Endothelial cell of umbilical vein (primary cell): ENCODE results near the gene VAPB. TPM values are rescaled to one million over a fixed set of nuclear protein-coding genes. Genes with fewer than 3 reads are reported as not detected.

Source experiments
- BruUV-seq: library from RNA; stranded (reverse); fragments of 400-500 nt; replicated peaks from 2 replicates; lab custom pipeline; 2021; lab: Mats Ljungman, UMichigan
- CTCF ChIA-PET: fragments of 300-600, 350-600 bp; sonication (Branson Sonifier 250); formaldehyde crosslinking; loops from one replicate; lab custom pipeline; 2021; ENCODE audit warnings: antibody characterized with exemption, inconsistent platforms; lab: Charles Lee
- POLR2A ChIA-PET: fragments of 300-600, 350-600 bp; sonication (Branson Sonifier 250); formaldehyde crosslinking; loops from one replicate; lab custom pipeline; 2021; ENCODE audit warnings: antibody characterized with exemption, inconsistent platforms; lab: Charles Lee
- DNase-seq: peaks from one replicate; pipeline ENCODE4 v3.0.0-alpha.2; 2011; ENCODE audit warnings: low read depth, low spot score
- FAIRE-seq: peaks from 2 replicates; lab custom pipeline; 2011; peaks lifted over from hg19 to GRCh38; lab: Jason Lieb, UNC
- H2AFZ ChIP-seq: 2 replicates; pipeline ENCODE4 v1.6.0; 2012; ENCODE audit warnings: low read depth, low read length, control low read depth, inconsistent platforms
- H3K27ac ChIP-seq: 2 replicates; pipeline ENCODE4 v1.5.1; 2011; ENCODE audit warnings: low read depth, mild to moderate bottlenecking, control low read depth, low read length, moderate library complexity; ENCODE audit not compliant: insufficient read depth
- H3K27me3 ChIP-seq, 2 experiments: 2 replicates each; pipeline versions ENCODE4 v1.6.0 to v1.6.1; 2011; ENCODE audit warnings: low read length in 2 of 2, mixed read lengths in 1 of 2; ENCODE audit not compliant: control insufficient read depth in 2 of 2, insufficient read depth in 2 of 2
- H3K36me3 ChIP-seq, 2 experiments: 2 replicates in 1 of 2; 3 replicates in 1 of 2; pipeline ENCODE4 v1.5.1; 2011; ENCODE audit warnings: low read length in 2 of 2, mild to moderate bottlenecking in 1 of 2, moderate library complexity in 1 of 2; ENCODE audit not compliant: control insufficient read depth in 2 of 2, insufficient read depth in 2 of 2; ENCODE audit errors: extremely low read depth in 1 of 2
- H3K4me1 ChIP-seq: 3 replicates; pipeline ENCODE4 v1.5.1; 2011; ENCODE audit warnings: mild to moderate bottlenecking, low read length; ENCODE audit not compliant: control insufficient read depth, insufficient read depth; ENCODE audit errors: extremely low read depth
- H3K4me2 ChIP-seq: 2 replicates; pipeline ENCODE4 v1.6.1; 2011; ENCODE audit warnings: low read length, control low read depth, mixed read lengths; ENCODE audit not compliant: insufficient read depth
- H3K4me3 ChIP-seq, 3 experiments: fragments of 200-600 bp in 1 of 3; sonication (generic), shearing (Covaris generic) in 1 of 3; replicated peaks in 1 of 3; 2 replicates each; pipeline ENCODE4 v1.5.1; 2011 to 2016; ENCODE audit warnings: control low read depth in 3 of 3, low read length in 3 of 3, mild to moderate bottlenecking in 2 of 3, inconsistent platforms in 1 of 3, low read depth in 1 of 3, moderate library complexity in 1 of 3; ENCODE audit not compliant: insufficient read depth in 1 of 3
- H3K79me2 ChIP-seq: 2 replicates; pipeline ENCODE4 v1.6.0; 2012; ENCODE audit warnings: low read length, inconsistent platforms; ENCODE audit not compliant: control insufficient read depth, insufficient read depth
- H3K9ac ChIP-seq: replicated peaks from 2 replicates; pipeline ENCODE3; 2011; ENCODE audit warnings: low read length, control low read depth; ENCODE audit not compliant: insufficient read depth; ENCODE audit errors: extremely low read depth
- H3K9me1 ChIP-seq: replicated peaks from 3 replicates; pipeline ENCODE4 v1.6.0; 2011; ENCODE audit warnings: mild to moderate bottlenecking, low read length; ENCODE audit not compliant: control insufficient read depth, insufficient read depth; ENCODE audit errors: extremely low read depth
- H3K9me3 ChIP-seq: replicated peaks from 2 replicates; pipeline ENCODE4 v1.5.1; 2012; ENCODE audit warnings: low read length, inconsistent platforms; ENCODE audit not compliant: control insufficient read depth, insufficient read depth
- H4K20me1 ChIP-seq: replicated peaks from 2 replicates; pipeline ENCODE3; 2011; ENCODE audit warnings: mild to moderate bottlenecking, low read length; ENCODE audit not compliant: control insufficient read depth, insufficient read depth; ENCODE audit errors: extremely low read depth
- EZH2 ChIP-seq: IDR thresholded peaks from 2 replicates; pipeline ENCODE4 v1.6.1; 2012; ENCODE audit warnings: borderline replicate concordance, low read depth, mild to moderate bottlenecking, moderate library complexity, low read length, inconsistent platforms; ENCODE audit not compliant: severe bottlenecking
- FOS ChIP-seq: IDR thresholded peaks from 2 replicates; pipeline ENCODE4 v1.6.1; 2011; ENCODE audit warnings: mild to moderate bottlenecking, low read length, moderate library complexity, borderline replicate concordance; ENCODE audit not compliant: insufficient read depth
- GATA2 ChIP-seq: IDR thresholded peaks from 2 replicates; pipeline ENCODE4 v1.7.0; 2011; ENCODE audit warnings: low read depth, mild to moderate bottlenecking, moderate library complexity, mixed read lengths, low read length; ENCODE audit not compliant: insufficient read length, insufficient read depth
- JUN ChIP-seq: IDR thresholded peaks from 2 replicates; pipeline ENCODE4 v1.6.1; 2011; ENCODE audit warnings: borderline replicate concordance, low read depth; ENCODE audit not compliant: insufficient read length, insufficient read depth
- MYC ChIP-seq: IDR thresholded peaks from one replicate; pipeline ENCODE4 v1.6.1; 2011; ENCODE audit warnings: mild to moderate bottlenecking, low read depth, low read length
- POLR2A ChIP-seq: IDR thresholded peaks from 2 replicates; pipeline ENCODE4 v1.6.1; 2012; ENCODE audit warnings: low read depth, mild to moderate bottlenecking, control low read depth, low read length
- POLR2AphosphoS5 ChIP-seq: IDR thresholded peaks from 2 replicates; pipeline ENCODE4 v1.6.1; 2012; ENCODE audit warnings: low read depth, mild to moderate bottlenecking, control low read depth, low read length, moderate library complexity; ENCODE audit not compliant: insufficient read depth
- dilution Hi-C: fragments of 300-500 bp; cut with MboI; formaldehyde crosslinking; loops from one replicate; pipeline ENCODE4 v1.15.0; 2019; ENCODE audit warnings: low sequenced_read_pairs; ENCODE audit not compliant: extremely low pct_ligation_motif_present
- intact Hi-C: fragments of 100-400 bp; cut with micrococcal nuclease; formaldehyde crosslinking; loops from one replicate; pipeline ENCODE4 v1.10.0; 2022
- polyA plus RNA-seq, 4 experiments: library from polyadenylated mRNA; depleted of rRNA in 3 of 4; stranded (reverse) in 3 of 4; unstranded in 1 of 4; fragments of >200 nt; gene quantifications; 2 replicates each; pipeline versions ENCODE4 v1.2.1 to v1.2.3, GENCODE V29; 2011 to 2012; ENCODE audit warnings: missing spikeins in 1 of 4
- total RNA-seq: library from RNA; stranded (reverse); gene quantifications from 2 replicates; pipeline ENCODE4 v1.2.3, GENCODE V29; 2021
- TF ChIP-seq, protein P1 (sequence below), 2 donors: IDR thresholded peaks; 1 replicate in 1 of 2; 2 replicates in 1 of 2; pipeline ENCODE4 v1.5.1; 2011; ENCODE audit warnings: low read length in 2 of 2, mild to moderate bottlenecking in 2 of 2, moderate library complexity in 2 of 2, control low read depth in 1 of 2, inconsistent platforms in 1 of 2, low read depth in 1 of 2; ENCODE audit not compliant: insufficient read depth in 1 of 2; ENCODE audit errors: extremely low read depth in 1 of 2
- TF ChIP-seq, protein P2 (sequence below): IDR thresholded peaks from 2 replicates; pipeline ENCODE4 v1.6.1; 2011; ENCODE audit not compliant: insufficient read depth, insufficient read length

VAPB gene
- total and polyA plus RNA-seq, 2 donors (not counting 3 experiments of a cell fraction or from before 2014, with no cell fraction given): 17.9 to 48.9 TPM

DNA sequence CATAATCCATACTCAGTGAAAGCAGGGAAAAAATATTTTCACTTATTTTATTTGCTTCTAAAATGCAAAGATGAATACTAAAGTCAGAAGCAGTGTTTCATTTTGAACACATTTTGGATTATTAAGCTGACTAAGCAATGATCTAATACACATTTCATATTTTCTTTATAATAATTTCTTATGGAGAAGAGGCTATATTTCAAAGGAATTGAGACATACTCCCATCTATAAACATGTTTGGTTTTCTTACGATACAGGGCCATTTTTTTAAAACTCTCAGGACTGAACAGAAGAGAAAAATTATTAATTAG lies 26.9 kb upstream of the VAPB start:
- BruUV-seq: no TSS peak
- H3K4me3 ChIP-seq: no peak overlapping the region
- H2AFZ ChIP-seq: no peak overlapping the region
- H3K27me3 ChIP-seq: no peaks in the 10 kb centered on the region
- intact Hi-C loops (no loop called here), dilution Hi-C loops (no loop called here)
- H3K36me3 ChIP-seq: peaks cover 7 to 9% of the 10 kb centered on the region in 2 experiments
- H3K79me2 ChIP-seq: no peaks in the 10 kb centered on the region
- DNase-seq (no peak), FAIRE-seq (no peak)
- H4K20me1 ChIP-seq: no peaks in the 10 kb centered on the region
- TF ChIP-seq EZH2 (no peak), POLR2AphosphoS5 (no peak), MYC (no peak), POLR2A (no peak), GATA2 (no peak), JUN (no peak), FOS (no peak)
- TF ChIP-seq, protein P1, sequence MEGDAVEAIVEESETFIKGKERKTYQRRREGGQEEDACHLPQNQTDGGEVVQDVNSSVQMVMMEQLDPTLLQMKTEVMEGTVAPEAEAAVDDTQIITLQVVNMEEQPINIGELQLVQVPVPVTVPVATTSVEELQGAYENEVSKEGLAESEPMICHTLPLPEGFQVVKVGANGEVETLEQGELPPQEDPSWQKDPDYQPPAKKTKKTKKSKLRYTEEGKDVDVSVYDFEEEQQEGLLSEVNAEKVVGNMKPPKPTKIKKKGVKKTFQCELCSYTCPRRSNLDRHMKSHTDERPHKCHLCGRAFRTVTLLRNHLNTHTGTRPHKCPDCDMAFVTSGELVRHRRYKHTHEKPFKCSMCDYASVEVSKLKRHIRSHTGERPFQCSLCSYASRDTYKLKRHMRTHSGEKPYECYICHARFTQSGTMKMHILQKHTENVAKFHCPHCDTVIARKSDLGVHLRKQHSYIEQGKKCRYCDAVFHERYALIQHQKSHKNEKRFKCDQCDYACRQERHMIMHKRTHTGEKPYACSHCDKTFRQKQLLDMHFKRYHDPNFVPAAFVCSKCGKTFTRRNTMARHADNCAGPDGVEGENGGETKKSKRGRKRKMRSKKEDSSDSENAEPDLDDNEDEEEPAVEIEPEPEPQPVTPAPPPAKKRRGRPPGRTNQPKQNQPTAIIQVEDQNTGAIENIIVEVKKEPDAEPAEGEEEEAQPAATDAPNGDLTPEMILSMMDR (IDR thresholded peaks at IDR 0.05; ENCODE audit: extremely low read depth in 1 of 2, insufficient read depth in 1 of 2, low read depth in 1 of 2, low read length in 2 of 2): no peak
- TF ChIP-seq, protein P2, sequence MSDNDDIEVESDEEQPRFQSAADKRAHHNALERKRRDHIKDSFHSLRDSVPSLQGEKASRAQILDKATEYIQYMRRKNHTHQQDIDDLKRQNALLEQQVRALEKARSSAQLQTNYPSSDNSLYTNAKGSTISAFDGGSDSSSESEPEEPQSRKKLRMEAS: no peak
- H3K4me2 ChIP-seq: no peak overlapping the region
- peaks cover 4% of the 10 kb centered on the region for H3K9me1 ChIP-seq
- peaks cover 7% of the 10 kb centered on the region for H3K4me1 ChIP-seq
- H3K9me3 ChIP-seq: no peaks in the 10 kb centered on the region
- H3K27ac ChIP-seq: no peak overlapping the region
- CTCF ChIA-PET: interaction anchor here (0.8 kb wide), 1 partner anchor 20 kb away, joined by 4 read pairs; no protein-coding TSS in a partner anchor
- POLR2A ChIA-PET: no interaction called here
- H3K9ac ChIP-seq: no peak overlapping the region
